Esophagus (tissue), 2 donors: Measurements from ENCODE around the gene SPTBN4. TPM values are rescaled to one million over a fixed set of nuclear protein-coding genes. Genes with fewer than 3 reads are reported as not detected.
"Not testable (repeated sequence)": the region's sequence is repeated elsewhere in the genome, so short reads cannot be mapped to it uniquely, and the experiment has no call there.

Source experiments
- H3K27ac ChIP-seq, 2 donors: one replicate each; pipeline ENCODE4 v1.5.1; 2013; ENCODE audit warnings: low read depth in 2 of 2, mild to moderate bottlenecking in 2 of 2, inconsistent platforms in 1 of 2, low read length in 1 of 2, moderate library complexity in 1 of 2
- H3K27me3 ChIP-seq, 2 donors: one replicate each; pipeline ENCODE4 v1.6.1; 2013; ENCODE audit warnings: low read length in 2 of 2, control low read depth in 1 of 2, mild to moderate bottlenecking in 1 of 2; ENCODE audit not compliant: insufficient read depth in 2 of 2, control insufficient read depth in 1 of 2
- H3K36me3 ChIP-seq, 2 donors: one replicate each; pipeline ENCODE4 v1.6.1; 2013; ENCODE audit warnings: low read length in 1 of 2; ENCODE audit not compliant: control insufficient read depth in 2 of 2, insufficient read depth in 2 of 2
- H3K4me1 ChIP-seq, 2 donors: one replicate each; pipeline ENCODE4 v1.6.1; 2013; ENCODE audit warnings: low read length in 1 of 2; ENCODE audit not compliant: control insufficient read depth in 2 of 2, insufficient read depth in 2 of 2
- H3K4me3 ChIP-seq, 2 donors: one replicate each; pipeline ENCODE4 v1.5.1; 2013; ENCODE audit warnings: low read length in 2 of 2, mild to moderate bottlenecking in 2 of 2, low read depth in 1 of 2, moderate library complexity in 1 of 2
- H3K9me3 ChIP-seq, 2 donors: one replicate each; pipeline ENCODE4 v1.6.1; 2013; ENCODE audit warnings: mild to moderate bottlenecking in 2 of 2, low read depth in 1 of 2, low read length in 1 of 2, moderate library complexity in 1 of 2; ENCODE audit not compliant: control insufficient read depth in 2 of 2, insufficient read depth in 1 of 2
- WGBS, 2 donors: extraction: QIAGEN DNeasy Blood & Tissue Kit; methylation state at CpG; one replicate each; pipeline ENCODE4 v1.1.7; 2013; 5-methylcytosine and 5-hydroxymethylcytosine counted together
- polyA plus RNA-seq, 2 donors: library from polyadenylated mRNA; stranded (reverse); fragments of 200-250 nt; gene quantifications; one replicate each; pipeline ENCODE4 v1.2.3, GENCODE V29; 2013
- donor health status: healthy with polysubstance abuse.
- donor health status: Bipolar disorder and iron deficiency.

The SPTBN4 gene
- polyA plus RNA-seq, 2 donors: 0.68 to 1.2 TPM

GRCh38 chr19:40624369-40625153, 157.8 kb downstream of the SPTBN4 start:
- peaks cover 10 to 40% of the 10 kb centered on the region in 2 donors for H3K36me3 ChIP-seq
- H3K9me3 ChIP-seq, H3K4me1 ChIP-seq, H3K4me3 ChIP-seq, H3K27ac ChIP-seq, H3K27me3 ChIP-seq: not testable (repeated sequence)
- WGBS, 2 donors: 86 to 88% methylated on average over 14 of the region's 14 CpGs

- Histone ChIP-seq H3K27me3 (no peaks in the 10 kb centered on the region), H3K9me3 (no peaks in the 10 kb centered on the region), H3K4me3 (no peak overlapping the region), H3K27ac (no peak overlapping the region), H3K36me3 (peaks cover 6 to 38% of the 10 kb centered on the region in 2 donors), H3K4me1 (peaks cover 0 to 2% of the 10 kb centered on the region in 2 donors)
- 78 to 80% methylated on average over 7 of the region's 7 CpGs for WGBS, 2 donors
Measured at GRCh38 chr19:40625406-40626120, 158.8 kb downstream of the SPTBN4 start.

Other genes with a start within 250 kb of the SPTBN4 start
- gene TTC9B, start 248.6 kb upstream of the SPTBN4 start, polyA plus RNA-seq: not detected
- under 1 TPM; 0.06 to 0.07 TPM for gene CCNP, start 240.3 kb upstream of the SPTBN4 start, polyA plus RNA-seq
- gene AKT2, start 181.7 kb upstream of the SPTBN4 start, polyA plus RNA-seq: 10 to 100 TPM; 51.9 to 56.0 TPM
- 10 to 100 TPM; 13.8 to 15.4 TPM for gene C19orf47, start 118.6 kb upstream of the SPTBN4 start, polyA plus RNA-seq
- gene PLD3, start 118.3 kb upstream of the SPTBN4 start, polyA plus RNA-seq: 10 to 100 TPM; 46.6 to 60.1 TPM
- gene HIPK4, start 76.8 kb upstream of the SPTBN4 start, polyA plus RNA-seq: under 1 TPM; 0.04 to 0.08 TPM
- gene PRX, start 53.6 kb upstream of the SPTBN4 start, polyA plus RNA-seq: 1 to 10 TPM; 1.0 to 1.1 TPM
- 10 to 100 TPM; 20.7 to 21.5 TPM for gene SERTAD1, start 41.0 kb upstream of the SPTBN4 start, polyA plus RNA-seq
- gene SERTAD3, start 22.7 kb upstream of the SPTBN4 start, polyA plus RNA-seq: 10 to 100 TPM; 12.2 to 19.1 TPM
- 100 to 1,000 TPM; 213 to 241 TPM for gene BLVRB, start 1.3 kb upstream of the SPTBN4 start, polyA plus RNA-seq
- 10 to 100 TPM; 47.9 to 53.6 TPM for gene SHKBP1, start 109.9 kb downstream of the SPTBN4 start, polyA plus RNA-seq
- 100 to 1,000 TPM in 1 of 2 donors, 10 to 100 TPM in 1; 69.9 to 117 TPM for gene LTBP4, start 134.4 kb downstream of the SPTBN4 start, polyA plus RNA-seq
- 10 to 100 TPM in 1 of 2 donors, 1 to 10 TPM in 1; 9.0 to 14.4 TPM for gene NUMBL, start 223.7 kb downstream of the SPTBN4 start, polyA plus RNA-seq
- 10 to 100 TPM; 18.4 to 27.2 TPM for gene COQ8B, start 249.9 kb downstream of the SPTBN4 start, polyA plus RNA-seq